Lower leg skin (tissue), 4 donors: ENCODE results near the gene AMOTL2. TPM values are rescaled to one million over a fixed set of nuclear protein-coding genes. Genes with fewer than 3 reads are reported as not detected.

Experiments
- DNase-seq, 2 donors: peaks; one replicate each; pipeline ENCODE4 v3.0.0-alpha.2; 2019; ENCODE audit warnings: low spot score in 2 of 2
- H3K4me3 ChIP-seq: fragments of 200-600 bp; sonication (generic); 2 replicates; pipeline ENCODE4 v1.5.1; 2017; ENCODE audit warnings: mild to moderate bottlenecking, low read depth; ENCODE audit not compliant: poor library complexity, severe bottlenecking
- POLR2A ChIP-seq, 2 donors: fragments of 450-650 bp; IDR thresholded peaks; one replicate each; pipeline ENCODE4 v1.6.1; 2016 to 2017; ENCODE audit warnings: antibody characterized with exemption in 2 of 2, mild to moderate bottlenecking in 1 of 2, moderate library complexity in 1 of 2
- WGBS, 2 donors: methylation state at CpG; one replicate each; pipeline ENCODE4 v1.1.5; 2018; 5-methylcytosine and 5-hydroxymethylcytosine counted together
- intact Hi-C: fragments of 100-400 bp; cut with DNase I; formaldehyde crosslinking; loops from one replicate; pipeline ENCODE4 v1.15.0; 2023; ENCODE audit warnings: low total_unique reads
- total RNA-seq, 4 donors: library from RNA; depleted of rRNA; stranded (reverse); fragments of >200 nt; gene quantifications; one replicate each; pipeline ENCODE4 v1.1.0, GENCODE V29; 2016
- TF ChIP-seq, protein P1 (sequence below), 3 donors: fragments of 450-650 bp; IDR thresholded peaks; one replicate each; pipeline ENCODE4 v1.5.1; 2016; ENCODE audit warnings: antibody characterized with exemption in 3 of 3, mild to moderate bottlenecking in 3 of 3, moderate library complexity in 2 of 3

AMOTL2 gene
- total RNA-seq, 4 donors from 2014 or later, result 97.1 to 151 (median 120) TPM

DNA sequence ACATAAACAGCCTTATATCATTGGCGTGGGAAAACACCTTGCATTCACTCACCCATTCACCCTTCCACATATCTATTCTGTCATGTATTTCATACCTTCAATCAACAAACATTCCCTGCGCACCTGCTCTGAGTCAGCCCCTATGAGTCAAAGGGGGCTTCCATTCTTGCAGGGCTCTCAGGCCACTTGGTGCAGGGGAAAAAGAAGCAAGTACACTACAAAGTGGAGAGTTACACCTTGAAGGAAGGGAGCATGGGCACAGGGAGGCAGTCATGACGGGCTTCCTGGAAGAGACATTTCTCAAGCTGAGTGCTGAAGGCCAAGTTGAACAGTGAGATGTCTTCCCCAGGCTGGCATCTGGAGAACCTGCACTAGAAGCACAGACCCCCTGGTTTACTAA lies 4.6 kb upstream of the AMOTL2 start:
- no peak overlapping the region for H3K4me3 ChIP-seq
- DNase-seq, result peak in 1 of 2 donors; percentile 48
- intact Hi-C loops, result loop anchor here (2.0 to 10.0 kb wide), 2 partner anchors 70 to 96 kb away; no protein-coding TSS in a partner anchor
- WGBS, 2 donors, result 88 to 94% methylated on average over 3 of the region's 3 CpGs
- TF ChIP-seq POLR2A (IDR thresholded peaks at IDR 0.05), result no peak
- TF ChIP-seq, protein P1, sequence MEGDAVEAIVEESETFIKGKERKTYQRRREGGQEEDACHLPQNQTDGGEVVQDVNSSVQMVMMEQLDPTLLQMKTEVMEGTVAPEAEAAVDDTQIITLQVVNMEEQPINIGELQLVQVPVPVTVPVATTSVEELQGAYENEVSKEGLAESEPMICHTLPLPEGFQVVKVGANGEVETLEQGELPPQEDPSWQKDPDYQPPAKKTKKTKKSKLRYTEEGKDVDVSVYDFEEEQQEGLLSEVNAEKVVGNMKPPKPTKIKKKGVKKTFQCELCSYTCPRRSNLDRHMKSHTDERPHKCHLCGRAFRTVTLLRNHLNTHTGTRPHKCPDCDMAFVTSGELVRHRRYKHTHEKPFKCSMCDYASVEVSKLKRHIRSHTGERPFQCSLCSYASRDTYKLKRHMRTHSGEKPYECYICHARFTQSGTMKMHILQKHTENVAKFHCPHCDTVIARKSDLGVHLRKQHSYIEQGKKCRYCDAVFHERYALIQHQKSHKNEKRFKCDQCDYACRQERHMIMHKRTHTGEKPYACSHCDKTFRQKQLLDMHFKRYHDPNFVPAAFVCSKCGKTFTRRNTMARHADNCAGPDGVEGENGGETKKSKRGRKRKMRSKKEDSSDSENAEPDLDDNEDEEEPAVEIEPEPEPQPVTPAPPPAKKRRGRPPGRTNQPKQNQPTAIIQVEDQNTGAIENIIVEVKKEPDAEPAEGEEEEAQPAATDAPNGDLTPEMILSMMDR (IDR thresholded peaks at IDR 0.05), result no peak

DNA sequence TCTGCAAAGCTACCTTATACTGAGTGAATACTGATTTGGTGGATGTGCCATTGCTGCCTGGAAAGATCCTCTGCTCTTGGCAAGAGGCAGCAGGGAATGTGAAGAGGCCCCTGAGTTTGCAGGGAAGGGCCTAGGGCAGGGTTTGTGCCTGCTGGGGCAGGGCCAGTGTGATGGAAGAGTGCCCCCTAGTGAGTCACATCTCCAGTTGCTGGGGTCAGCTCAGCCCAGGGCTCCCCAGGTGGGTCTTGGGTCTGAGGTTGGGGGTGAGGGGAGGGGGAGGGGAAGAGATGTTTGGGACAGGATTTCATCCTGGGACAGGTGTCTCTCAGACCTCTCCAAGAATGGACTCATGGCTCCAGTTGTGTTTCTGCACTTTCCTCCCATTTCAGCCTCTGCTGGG lies 4.1 kb upstream of the AMOTL2 start:
- DNase-seq, result peak in 1 of 2 donors; percentile 82
- intact Hi-C loops, result loop anchor here (2.0 to 10.0 kb wide), 2 partner anchors 70 to 96 kb away; no protein-coding TSS in a partner anchor
- H3K4me3 ChIP-seq, result no peak overlapping the region
- TF ChIP-seq, protein P1 (IDR thresholded peaks at IDR 0.05), result no peak
- TF ChIP-seq POLR2A (IDR thresholded peaks at IDR 0.05), result no peak

DNA sequence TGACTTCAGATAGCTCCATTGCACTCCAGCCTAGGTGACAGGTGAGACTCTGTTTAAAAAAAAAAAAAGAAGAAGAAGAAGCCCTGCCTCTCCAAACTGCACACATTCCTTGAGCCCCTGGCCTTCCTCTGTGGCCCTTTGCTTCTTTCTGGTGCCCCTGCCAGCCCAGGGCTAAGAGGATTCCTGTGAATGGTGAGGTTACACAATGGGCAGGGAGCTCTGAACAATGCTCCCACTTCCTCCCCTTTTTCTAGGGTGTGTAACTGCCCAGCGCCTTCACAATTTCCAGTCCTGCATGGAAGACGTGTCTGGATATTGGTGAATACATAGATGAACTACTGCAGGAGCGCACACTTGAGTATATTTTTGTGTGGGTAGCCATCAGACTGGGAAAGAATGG lies 3.6 kb upstream of the AMOTL2 start:
- no peak for TF ChIP-seq POLR2A (IDR thresholded peaks at IDR 0.05)
- TF ChIP-seq, protein P1 (IDR thresholded peaks at IDR 0.05), result no peak
- peak in 1 of 2 donors; percentile 49 for DNase-seq
- H3K4me3 ChIP-seq, result no peak overlapping the region
- WGBS, 2 donors, result 87 to 95% methylated on average over 3 of the region's 3 CpGs
- intact Hi-C loops, result loop anchor here (2.0 to 10.0 kb wide), 2 partner anchors 69 to 97 kb away; no protein-coding TSS in a partner anchor

DNA sequence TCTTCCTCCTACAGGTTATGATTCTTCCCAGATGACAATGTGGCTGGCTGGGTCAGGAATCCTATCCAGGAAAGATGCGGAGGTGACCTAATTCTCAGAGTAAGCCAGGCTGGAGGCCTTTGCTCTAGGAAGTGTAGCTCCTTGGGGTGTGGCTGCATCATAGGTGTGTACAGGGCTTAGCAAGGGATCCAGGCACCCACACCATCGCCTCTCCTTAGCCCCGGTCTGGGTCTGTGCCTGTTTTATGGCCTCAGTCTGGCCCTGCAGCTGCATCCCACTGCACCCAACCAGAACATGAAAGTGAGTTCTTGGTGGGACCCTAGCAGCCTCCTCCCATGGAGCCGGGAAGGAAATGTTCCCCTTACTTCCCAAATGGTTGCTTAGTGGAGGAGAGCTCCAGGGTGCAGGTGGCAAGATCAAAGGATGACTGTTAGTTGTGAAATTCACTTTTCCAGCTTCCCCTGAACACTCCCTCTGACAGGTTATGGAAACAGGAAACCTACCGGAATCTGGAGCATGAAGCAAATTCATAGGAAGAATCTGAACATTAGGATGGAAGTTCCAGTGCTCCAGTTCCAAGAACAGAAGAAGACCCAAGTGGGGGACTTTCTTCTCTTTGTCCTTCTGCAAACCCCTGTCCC lies 2.7 kb upstream of the AMOTL2 start:
- WGBS, 2 donors, result 52 to 60% methylated on average over 5 of the region's 5 CpGs
- DNase-seq, result peak in 1 of 2 donors; percentile 76
- no peak overlapping the region for H3K4me3 ChIP-seq
- TF ChIP-seq POLR2A (IDR thresholded peaks at IDR 0.05), result no peak
- TF ChIP-seq, protein P1 (IDR thresholded peaks at IDR 0.05), result no peak
- intact Hi-C loops, result loop anchor here (10.0 kb wide), 1 partner anchor 98 kb away; no protein-coding TSS in a partner anchor

DNA sequence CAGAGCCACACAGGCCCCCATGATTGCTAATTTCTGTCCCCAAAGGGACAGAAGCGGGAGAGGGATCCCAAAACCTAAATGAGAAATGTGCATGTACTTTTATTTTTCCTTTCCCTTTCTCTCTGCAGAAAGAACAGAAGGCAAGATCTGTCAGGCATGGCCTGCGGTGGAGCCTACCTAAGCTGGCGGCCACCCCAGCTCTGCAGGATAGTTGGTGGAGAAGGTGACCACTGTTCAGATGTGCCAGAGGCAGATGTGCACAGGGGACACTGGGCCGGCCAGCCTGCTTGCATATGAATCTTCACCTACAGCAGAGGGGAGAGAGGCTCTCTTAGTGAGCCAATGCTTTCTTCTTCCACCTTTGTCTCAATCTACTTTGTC lies 2.1 kb upstream of the AMOTL2 start:
- intact Hi-C loops, result loop anchor here (10.0 kb wide), 1 partner anchor 98 kb away; no protein-coding TSS in a partner anchor
- no peak overlapping the region for H3K4me3 ChIP-seq
- WGBS, 2 donors, result 88 to 91% methylated on average over 4 of the region's 4 CpGs
- peak in 1 of 2 donors; percentile 72 for DNase-seq
- TF ChIP-seq, protein P1 (IDR thresholded peaks at IDR 0.05), result no peak
- TF ChIP-seq POLR2A (IDR thresholded peaks at IDR 0.05), result no peak
